Liver (tissue), 9 donors: ENCODE data around the gene NOA1. TPM values are rescaled to one million over a fixed set of nuclear protein-coding genes. Genes with fewer than 3 reads are reported as not detected.

Experiments used
- DNase-seq: peaks from one replicate; pipeline ENCODE4 v3.0.0-alpha.2; 2017; ENCODE audit warnings: low spot score
- H3K27ac ChIP-seq, 2 donors: one replicate each; pipeline ENCODE4 v1.7.0; 2013; ENCODE audit warnings: inconsistent platforms in 2 of 2, low read length in 2 of 2, control low read depth in 1 of 2, low read depth in 1 of 2, mild to moderate bottlenecking in 1 of 2
- H3K27me3 ChIP-seq, 4 donors: one replicate each; pipeline versions ENCODE4 v1.6.1 to v1.7.0; 2013; ENCODE audit warnings: low read length in 3 of 4, inconsistent platforms in 1 of 4, mild to moderate bottlenecking in 1 of 4, moderate library complexity in 1 of 4; ENCODE audit not compliant: control insufficient read depth in 4 of 4, insufficient read depth in 4 of 4
- H3K36me3 ChIP-seq, 4 donors: one replicate each; pipeline versions ENCODE4 v1.6.1 to v1.7.0; 2013; ENCODE audit warnings: low read length in 3 of 4, mild to moderate bottlenecking in 3 of 4, low read depth in 1 of 4, moderate library complexity in 1 of 4; ENCODE audit not compliant: control insufficient read depth in 4 of 4, insufficient read depth in 3 of 4
- H3K4me1 ChIP-seq, 4 donors: one replicate each; pipeline versions ENCODE4 v1.6.1 to v1.7.0; 2013; ENCODE audit warnings: low read length in 3 of 4, mild to moderate bottlenecking in 3 of 4, moderate library complexity in 1 of 4; ENCODE audit not compliant: control insufficient read depth in 4 of 4, insufficient read depth in 4 of 4
- H3K4me3 ChIP-seq, 3 donors: one replicate each; pipeline versions ENCODE4 v1.6.1 to v1.7.0; 2013; ENCODE audit warnings: low read length in 3 of 3, control low read depth in 1 of 3, low read depth in 1 of 3, mild to moderate bottlenecking in 1 of 3
- H3K9ac ChIP-seq, 2 donors: one replicate each; pipeline ENCODE4 v1.7.0; 2013; ENCODE audit warnings: low read length in 2 of 2, mild to moderate bottlenecking in 2 of 2, moderate library complexity in 2 of 2, control low read depth in 1 of 2, low read depth in 1 of 2
- H3K9me3 ChIP-seq, 4 donors: one replicate each; pipeline versions ENCODE4 v1.6.1 to v1.7.0; 2013; ENCODE audit warnings: low read length in 3 of 4; ENCODE audit not compliant: control insufficient read depth in 4 of 4
- CTCF ChIP-seq: fragments of 150-350 bp; IDR thresholded peaks from 2 replicates; pipeline ENCODE4 v1.5.1; 2017; ENCODE audit warnings: improper control_type of control experiment, low read depth, low read length; ENCODE audit not compliant: missing input control
- EGR1 ChIP-seq, 2 donors: IDR thresholded peaks; 2 replicates each; pipeline ENCODE4 v1.6.1; 2016 to 2018; ENCODE audit warnings: antibody characterized with exemption in 2 of 2, low read depth in 2 of 2
- FOXA1 ChIP-seq: IDR thresholded peaks from 2 replicates; pipeline ENCODE4 v1.6.1; 2016; ENCODE audit warnings: antibody characterized with exemption
- FOXA2 ChIP-seq: IDR thresholded peaks from 2 replicates; pipeline ENCODE4 v1.6.1; 2016; ENCODE audit warnings: antibody characterized with exemption
- HNF4G ChIP-seq: IDR thresholded peaks from 2 replicates; pipeline ENCODE4 v1.6.1; 2016; ENCODE audit warnings: antibody characterized with exemption
- JUND ChIP-seq, 2 donors: IDR thresholded peaks; 2 replicates each; pipeline ENCODE4 v1.6.1; 2016; ENCODE audit warnings: antibody characterized with exemption in 2 of 2
- NR2F2 ChIP-seq: IDR thresholded peaks from 2 replicates; pipeline ENCODE4 v1.6.1; 2016; ENCODE audit warnings: antibody characterized with exemption
- RXRA ChIP-seq, 2 donors: IDR thresholded peaks; 2 replicates each; pipeline ENCODE4 v1.6.1; 2017 to 2018; ENCODE audit warnings: antibody characterized with exemption in 2 of 2, mild to moderate bottlenecking in 1 of 2
- SP1 ChIP-seq: IDR thresholded peaks from 2 replicates; pipeline ENCODE4 v1.6.1; 2018; ENCODE audit warnings: antibody characterized with exemption, mild to moderate bottlenecking
- TAF1 ChIP-seq: conservative IDR thresholded peaks from 2 replicates; pipeline ENCODE4 v1.6.1; 2016; ENCODE audit warnings: antibody characterized with exemption, mild to moderate bottlenecking
- WGBS: extraction: QIAGEN DNeasy Blood & Tissue Kit; methylation state at CpG from one replicate; pipeline ENCODE4 v1.1.7; 2013; 5-methylcytosine and 5-hydroxymethylcytosine counted together
- polyA plus RNA-seq, 2 donors: library from polyadenylated mRNA; stranded (reverse) in 1 of 2; unstranded in 1 of 2; fragments of 200-250 nt in 1 of 2; fragments of >200 nt in 1 of 2; fragmentation: Nextera tagmentation in 1 of 2; extraction: Ambion mirVana in 1 of 2; gene quantifications; one replicate each; pipeline versions ENCODE4 v1.2.1 to v1.2.3, GENCODE V29; 2013 to 2015
- total RNA-seq, 2 donors: library from RNA; depleted of rRNA; stranded (reverse); fragments of >200 nt; gene quantifications; one replicate each; pipeline ENCODE4 v1.2.3, GENCODE V29; 2014
- TF ChIP-seq, protein P1 (sequence below): IDR thresholded peaks from 2 replicates; pipeline ENCODE4 v1.6.1; 2016; ENCODE audit warnings: antibody characterized with exemption
- TF ChIP-seq, protein P2 (sequence below): IDR thresholded peaks from 2 replicates; pipeline ENCODE4 v1.6.1; 2016; ENCODE audit warnings: antibody characterized with exemption
- donor health status: healthy.
- donor health status: healthy.
- donor health status: healthy.
- donor health status: healthy.
- donor health status: healthy.

The NOA1 gene
- total and polyA plus RNA-seq, 4 donors = 2.3 to 9.2 (median 7.1) TPM

GRCh38 chr4:56971383-56971782 is 6.0 kb downstream of the NOA1 start:
- no peak for DNase-seq
- Histone ChIP-seq H3K9me3 (peaks cover 0 to 11% (median 7%) of the 10 kb centered on the region in 4 donors), H3K36me3 (peaks cover 10 to 48% (median 44%) of the 10 kb centered on the region in 4 donors), H3K4me3 (no peak overlapping the region), H3K4me1 (peaks cover 0 to 15% (median 11%) of the 10 kb centered on the region in 4 donors), H3K27ac (no peak overlapping the region), H3K27me3 (no peaks in the 10 kb centered on the region), H3K9ac (no peak overlapping the region)
- TF ChIP-seq FOXA1 (no peak), JUND (IDR thresholded peaks at IDR 0.05) (no peak), TAF1 (no peak), EGR1 (IDR thresholded peaks at IDR 0.05; ENCODE audit: low read depth in 2 of 2) (no peak), SP1 (no peak)
- TF ChIP-seq, protein P1, sequence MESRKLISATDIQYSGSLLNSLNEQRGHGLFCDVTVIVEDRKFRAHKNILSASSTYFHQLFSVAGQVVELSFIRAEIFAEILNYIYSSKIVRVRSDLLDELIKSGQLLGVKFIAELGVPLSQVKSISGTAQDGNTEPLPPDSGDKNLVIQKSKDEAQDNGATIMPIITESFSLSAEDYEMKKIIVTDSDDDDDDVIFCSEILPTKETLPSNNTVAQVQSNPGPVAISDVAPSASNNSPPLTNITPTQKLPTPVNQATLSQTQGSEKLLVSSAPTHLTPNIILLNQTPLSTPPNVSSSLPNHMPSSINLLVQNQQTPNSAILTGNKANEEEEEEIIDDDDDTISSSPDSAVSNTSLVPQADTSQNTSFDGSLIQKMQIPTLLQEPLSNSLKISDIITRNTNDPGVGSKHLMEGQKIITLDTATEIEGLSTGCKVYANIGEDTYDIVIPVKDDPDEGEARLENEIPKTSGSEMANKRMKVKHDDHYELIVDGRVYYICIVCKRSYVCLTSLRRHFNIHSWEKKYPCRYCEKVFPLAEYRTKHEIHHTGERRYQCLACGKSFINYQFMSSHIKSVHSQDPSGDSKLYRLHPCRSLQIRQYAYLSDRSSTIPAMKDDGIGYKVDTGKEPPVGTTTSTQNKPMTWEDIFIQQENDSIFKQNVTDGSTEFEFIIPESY = no peak
- TF ChIP-seq, protein P2, sequence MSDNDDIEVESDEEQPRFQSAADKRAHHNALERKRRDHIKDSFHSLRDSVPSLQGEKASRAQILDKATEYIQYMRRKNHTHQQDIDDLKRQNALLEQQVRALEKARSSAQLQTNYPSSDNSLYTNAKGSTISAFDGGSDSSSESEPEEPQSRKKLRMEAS = no peak
- WGBS = 91% methylated on average over 2 of the region's 2 CpGs

DNA sequence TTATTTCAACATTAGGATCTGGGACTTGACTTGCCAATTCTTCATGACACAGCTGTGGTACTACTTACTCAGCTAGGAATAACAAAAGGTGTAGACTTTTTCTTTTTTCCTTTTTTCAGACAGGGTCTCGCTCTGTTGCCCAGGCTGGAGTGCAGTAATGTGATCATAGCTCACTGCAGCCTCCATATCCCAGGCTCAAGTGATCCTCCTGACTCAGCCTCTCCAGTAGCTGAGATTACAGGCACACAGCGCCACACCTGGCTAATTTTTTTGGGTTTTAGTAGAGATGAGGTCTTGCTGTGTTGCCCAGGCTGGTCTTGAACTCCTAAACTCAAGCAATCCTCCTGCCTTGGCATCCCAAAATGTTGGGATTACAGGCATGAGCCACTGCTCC is 16.3 kb downstream of the NOA1 start:
- H3K4me1 ChIP-seq = no peaks in the 10 kb centered on the region
- 97% methylated on average over 2 of the region's 2 CpGs for WGBS
- no peaks in the 10 kb centered on the region for H3K27me3 ChIP-seq
- H3K4me3 ChIP-seq = no peak overlapping the region
- DNase-seq = no peak
- no peak overlapping the region for H3K27ac ChIP-seq
- no peak for TF ChIP-seq RXRA (IDR thresholded peaks at IDR 0.05)
- no peak for TF ChIP-seq TAF1
- H3K9me3 ChIP-seq = no peaks in the 10 kb centered on the region
- H3K36me3 ChIP-seq = peaks cover 11 to 29% (median 19%) of the 10 kb centered on the region in 4 donors
- no peak overlapping the region for H3K9ac ChIP-seq

DNA sequence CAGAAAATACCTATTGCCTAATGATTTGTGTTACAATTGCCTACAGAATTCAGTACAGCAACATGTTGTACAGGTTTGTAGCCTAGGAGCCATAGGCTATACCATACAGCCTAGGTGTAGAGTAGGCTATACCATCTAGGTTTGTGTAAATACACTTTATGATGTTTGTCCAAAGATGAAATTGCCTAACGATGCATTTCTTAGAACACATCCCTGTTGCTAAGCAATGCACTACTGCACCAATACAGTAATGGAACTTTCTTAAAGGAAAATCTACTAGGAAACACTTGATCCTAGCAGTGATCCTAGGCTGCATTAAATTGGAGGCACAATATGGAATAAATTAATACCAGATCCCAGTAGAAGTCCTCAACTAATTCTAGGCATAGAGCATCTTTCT is 18.3 kb downstream of the NOA1 start:
- WGBS = 45% methylated on average over 1 of the region's 1 CpG
- Histone ChIP-seq H3K27me3 (no peaks in the 10 kb centered on the region), H3K9me3 (no peaks in the 10 kb centered on the region), H3K4me3 (no peak overlapping the region), H3K4me1 (no peaks in the 10 kb centered on the region), H3K36me3 (peaks cover 5 to 14% (median 11%) of the 10 kb centered on the region in 4 donors), H3K9ac (no peak overlapping the region), H3K27ac (no peak overlapping the region)
- TF ChIP-seq CTCF = no peak
- TF ChIP-seq HNF4G = no peak
- no peak for TF ChIP-seq NR2F2
- TF ChIP-seq, protein P2 = no peak
- no peak for TF ChIP-seq FOXA2
- no peak for TF ChIP-seq JUND (IDR thresholded peaks at IDR 0.05)
- no peak for TF ChIP-seq FOXA1
- DNase-seq = no peak
